ENCODE measurements around the gene TAC4. TPM values are rescaled to one million over a fixed set of nuclear protein-coding genes. Genes with fewer than 3 reads are reported as not detected.

TAC4 gene
- total and polyA plus RNA-seq, 2 of the 13 experiments (the other 11 are each of a cell fraction or from before 2014, with no cell fraction given), result not detected

GRCh38 chr17:49843774-49844350 is 4.0 kb downstream of the TAC4 start (continued):
- TF ChIP-seq ASH2L (IDR thresholded peaks at IDR 0.05; ENCODE audit: insufficient read length, low read depth, low read length), result no peak
- TF ChIP-seq, protein P1, sequence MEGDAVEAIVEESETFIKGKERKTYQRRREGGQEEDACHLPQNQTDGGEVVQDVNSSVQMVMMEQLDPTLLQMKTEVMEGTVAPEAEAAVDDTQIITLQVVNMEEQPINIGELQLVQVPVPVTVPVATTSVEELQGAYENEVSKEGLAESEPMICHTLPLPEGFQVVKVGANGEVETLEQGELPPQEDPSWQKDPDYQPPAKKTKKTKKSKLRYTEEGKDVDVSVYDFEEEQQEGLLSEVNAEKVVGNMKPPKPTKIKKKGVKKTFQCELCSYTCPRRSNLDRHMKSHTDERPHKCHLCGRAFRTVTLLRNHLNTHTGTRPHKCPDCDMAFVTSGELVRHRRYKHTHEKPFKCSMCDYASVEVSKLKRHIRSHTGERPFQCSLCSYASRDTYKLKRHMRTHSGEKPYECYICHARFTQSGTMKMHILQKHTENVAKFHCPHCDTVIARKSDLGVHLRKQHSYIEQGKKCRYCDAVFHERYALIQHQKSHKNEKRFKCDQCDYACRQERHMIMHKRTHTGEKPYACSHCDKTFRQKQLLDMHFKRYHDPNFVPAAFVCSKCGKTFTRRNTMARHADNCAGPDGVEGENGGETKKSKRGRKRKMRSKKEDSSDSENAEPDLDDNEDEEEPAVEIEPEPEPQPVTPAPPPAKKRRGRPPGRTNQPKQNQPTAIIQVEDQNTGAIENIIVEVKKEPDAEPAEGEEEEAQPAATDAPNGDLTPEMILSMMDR (CRISPR knock-in tag; IDR thresholded peaks at IDR 0.05), result peak; percentile 57
- 0 out of 2 replicates have a peak, but pooled peaks have one; percentile 45 for TF ChIP-seq ZNF788 (CRISPR knock-in tag; IDR thresholded peaks at IDR 0.05; ENCODE audit: borderline replicate concordance)

GRCh38 chr17:49842846-49843245 is 5.0 kb downstream of the TAC4 start:
- in situ Hi-C loops (cut with HindIII; ENCODE audit: extremely low pct_ligation_motif_present, low pct_unique_long_range_greater_than_20kb), result no loop called here
- Histone ChIP-seq H3K36me3 (replicated peaks in 1 of 2; ENCODE audit: control insufficient read depth in 1 of 2, insufficient read depth in 2 of 2, low read length in 2 of 2) (no peaks in the 10 kb centered on the region), H2AFZ (ENCODE audit: low read length) (no peak overlapping the region), H3K27me3 (ENCODE audit: control insufficient read depth in 1 of 2, insufficient read depth in 2 of 2, low read length in 2 of 2) (no peaks in the 10 kb centered on the region), H3K9me3 (ENCODE audit: low read length) (no peaks in the 10 kb centered on the region), H3K9ac (ENCODE audit: insufficient read depth, low read depth, low read length) (no peak overlapping the region), H4K20me1 (ENCODE audit: insufficient read depth, low read length) (no peaks in the 10 kb centered on the region), H3K79me2 (ENCODE audit: insufficient read depth, low read length) (no peaks in the 10 kb centered on the region), H3K27ac (ENCODE audit: extremely low read length, insufficient read depth, low read length) (no peak overlapping the region), H3K4me2 (ENCODE audit: low read depth, low read length) (no peak overlapping the region), H3K4me3 (replicated peaks in 1 of 3; ENCODE audit: insufficient read depth in 1 of 3, low read depth in 2 of 3, low read length in 3 of 3) (no peak overlapping the region), H3K4me1 (ENCODE audit: insufficient read depth, low read length) (peaks cover 13% of the 10 kb centered on the region)
- ATAC-seq (no peak), DNase-seq (ENCODE audit: low spot score) (no peak), FAIRE-seq (peak; percentile 23)
- intact Hi-C loops (cut with micrococcal nuclease; ENCODE audit: unreplicated experiment), result no loop called here
- no TSS peak for BruUV-seq (replicated peaks)
- TF ChIP-seq, protein P2, sequence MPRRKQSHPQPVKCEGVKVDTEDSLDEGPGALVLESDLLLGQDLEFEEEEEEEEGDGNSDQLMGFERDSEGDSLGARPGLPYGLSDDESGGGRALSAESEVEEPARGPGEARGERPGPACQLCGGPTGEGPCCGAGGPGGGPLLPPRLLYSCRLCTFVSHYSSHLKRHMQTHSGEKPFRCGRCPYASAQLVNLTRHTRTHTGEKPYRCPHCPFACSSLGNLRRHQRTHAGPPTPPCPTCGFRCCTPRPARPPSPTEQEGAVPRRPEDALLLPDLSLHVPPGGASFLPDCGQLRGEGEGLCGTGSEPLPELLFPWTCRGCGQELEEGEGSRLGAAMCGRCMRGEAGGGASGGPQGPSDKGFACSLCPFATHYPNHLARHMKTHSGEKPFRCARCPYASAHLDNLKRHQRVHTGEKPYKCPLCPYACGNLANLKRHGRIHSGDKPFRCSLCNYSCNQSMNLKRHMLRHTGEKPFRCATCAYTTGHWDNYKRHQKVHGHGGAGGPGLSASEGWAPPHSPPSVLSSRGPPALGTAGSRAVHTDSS (CRISPR knock-in tag; conservative IDR thresholded peaks at IDR 0.05), result no peak
- no peak for TF ChIP-seq ZMYM4 (CRISPR knock-in tag; IDR thresholded peaks at IDR 0.05)
- no peak for TF ChIP-seq TCF12 (IDR thresholded peaks at IDR 0.05)
- no peak for TF ChIP-seq TCF12 (CRISPR knock-in tag; IDR thresholded peaks at IDR 0.05)
- no peak for TF ChIP-seq KMT2B (CRISPR knock-in tag; IDR thresholded peaks at IDR 0.05)
- TF ChIP-seq ZNF431 (CRISPR knock-in tag; IDR thresholded peaks at IDR 0.05; ENCODE audit: borderline replicate concordance, low read depth), result no peak
- TF ChIP-seq PRPF4 (IDR thresholded peaks at IDR 0.05; ENCODE audit: low read depth, low read length, poor library complexity, severe bottlenecking), result no peak
- TF ChIP-seq NR0B2 (CRISPR knock-in tag; IDR thresholded peaks at IDR 0.05), result no peak
- TF ChIP-seq STAT5B (CRISPR knock-in tag; IDR thresholded peaks at IDR 0.05), result no peak
- no peak for TF ChIP-seq GATAD2A (CRISPR knock-in tag; IDR thresholded peaks at IDR 0.05)
- TF ChIP-seq ZBTB37 (CRISPR knock-in tag; IDR thresholded peaks at IDR 0.05), result no peak
- TF ChIP-seq ZNF274 (CRISPR knock-in tag; IDR thresholded peaks at IDR 0.05), result no peak
- no peak for TF ChIP-seq ZNF230 (CRISPR knock-in tag; IDR thresholded peaks at IDR 0.05)
- TF ChIP-seq LBX2 (CRISPR knock-in tag; IDR thresholded peaks at IDR 0.05; ENCODE audit: borderline replicate concordance), result no peak
- POLR2A ChIA-PET, result no interaction called here
- 91% methylated on average over 6 of the region's 6 CpGs for WGBS (ENCODE audit: low lambda C conversion rate)
- CTCF ChIA-PET (ENCODE audit: low intra/inter-chr PET ratio, low total read pairs), result no interaction called here

Data from HepG2 (cell line).